Esophagus mucosa (tissue), 1 donor: ENCODE measurements around the gene KCNJ6. TPM values are rescaled to one million over a fixed set of nuclear protein-coding genes. Genes with fewer than 3 reads are reported as not detected.
"Not testable (repeated sequence)": the region's sequence is repeated elsewhere in the genome, so short reads cannot be mapped to it uniquely, and the experiment has no call there.

Experiments used
- ATAC-seq: fragments of 200-7000 bp; cut with Tn5 transposase; one replicate; pipeline ENCODE4 v1.9.1; 2020
- total RNA-seq: library from RNA; stranded (reverse); gene quantifications from one replicate; pipeline ENCODE4 v1.2.4, GENCODE V29; 2023
- donor health status: DM: yes; HTN: yes; CAD: no.

The KCNJ6 gene
- total RNA-seq, 1 donor from 2014 or later: not detected

GRCh38 chr21:37767984-37768383 lies 148.3 kb downstream of the KCNJ6 start:
- no peak for ATAC-seq

- peak; percentile 49 for ATAC-seq
These were observed 150.1 kb downstream of the KCNJ6 start for GRCh38 chr21:37766129-37766528.

- peak; percentile 78 for ATAC-seq
These were observed 150.9 kb downstream of the KCNJ6 start for GRCh38 chr21:37765221-37765900.

GRCh38 chr21:37764691-37765090 lies 151.6 kb downstream of the KCNJ6 start:
- ATAC-seq: no peak

GRCh38 chr21:37763298-37763697 lies 153.0 kb downstream of the KCNJ6 start:
- peak; percentile 67 for ATAC-seq

- no peak for ATAC-seq
These were observed 153.7 kb downstream of the KCNJ6 start for GRCh38 chr21:37762606-37763005.

GRCh38 chr21:37761406-37761805 lies 154.9 kb downstream of the KCNJ6 start:
- ATAC-seq: not testable (repeated sequence)

GRCh38 chr21:37759777-37760176 lies 156.5 kb downstream of the KCNJ6 start:
- ATAC-seq: no peak

- ATAC-seq: peak; percentile 50
These were observed 157.3 kb downstream of the KCNJ6 start for GRCh38 chr21:37758982-37759381.

GRCh38 chr21:37757606-37758376 lies 158.5 kb downstream of the KCNJ6 start:
- ATAC-seq: no peak

GRCh38 chr21:37753122-37753599 lies 163.1 kb downstream of the KCNJ6 start:
- no peak for ATAC-seq

GRCh38 chr21:37751268-37751975 lies 164.8 kb downstream of the KCNJ6 start:
- ATAC-seq: no peak

- peak; percentile 95 for ATAC-seq
These were observed 167.1 kb downstream of the KCNJ6 start for GRCh38 chr21:37749132-37749531.

GRCh38 chr21:37748351-37748750 lies 167.9 kb downstream of the KCNJ6 start:
- no peak for ATAC-seq

GRCh38 chr21:37746849-37747248 lies 169.4 kb downstream of the KCNJ6 start:
- ATAC-seq: no peak

GRCh38 chr21:37744551-37744950 lies 171.7 kb downstream of the KCNJ6 start:
- ATAC-seq: no peak

- no peak for ATAC-seq
These were observed 173.7 kb downstream of the KCNJ6 start for GRCh38 chr21:37742532-37742931.

GRCh38 chr21:37742115-37742514 lies 174.1 kb downstream of the KCNJ6 start:
- no peak for ATAC-seq

- no peak for ATAC-seq
These were observed 178.3 kb downstream of the KCNJ6 start for GRCh38 chr21:37737996-37738395.

- ATAC-seq: no peak
These were observed 178.8 kb downstream of the KCNJ6 start for GRCh38 chr21:37737507-37737906.

- no peak for ATAC-seq
These were observed 181.4 kb downstream of the KCNJ6 start for GRCh38 chr21:37734846-37735245.

- no peak for ATAC-seq
These were observed 183.3 kb downstream of the KCNJ6 start for GRCh38 chr21:37732927-37733326.

- ATAC-seq: no peak
These were observed 192.1 kb downstream of the KCNJ6 start for GRCh38 chr21:37724201-37724600.
